Kidney epithelial cell (primary cell): ENCODE measurements around the gene FLT4. TPM values are rescaled to one million over a fixed set of nuclear protein-coding genes. Genes with fewer than 3 reads are reported as not detected.

Experiments
- DNase-seq: peaks from one replicate; pipeline ENCODE4 v3.0.0-alpha.2; 2010; ENCODE audit warnings: low read depth
- H3K27me3 ChIP-seq: 2 replicates; pipeline ENCODE4 v1.6.0; 2011; ENCODE audit warnings: low read length; ENCODE audit not compliant: control insufficient read depth, insufficient read depth
- H3K36me3 ChIP-seq: 2 replicates; pipeline ENCODE4 v1.5.1; 2011; ENCODE audit warnings: low read length; ENCODE audit not compliant: control insufficient read depth, insufficient read depth
- H3K4me3 ChIP-seq: 2 replicates; pipeline ENCODE4 v1.5.1; 2011; ENCODE audit warnings: low read depth, mild to moderate bottlenecking, control low read depth, low read length
- CTCF ChIP-seq: IDR thresholded peaks from 2 replicates; pipeline ENCODE4 v1.5.1; 2011; ENCODE audit warnings: mild to moderate bottlenecking, moderate library complexity, low read length, control low read depth, inconsistent platforms; ENCODE audit not compliant: insufficient read depth, poor library complexity, severe bottlenecking
- total RNA-seq: library from RNA; depleted of rRNA; stranded (reverse); fragments of >200 nt; gene quantifications from 2 replicates; pipeline ENCODE4 v1.2.3, GENCODE V29; 2015

The FLT4 gene
- total RNA-seq, 1 donor from 2014 or later = 1.1 TPM

GRCh38 chr5:180626661-180627385 lies 22.6 kb downstream of the FLT4 start:
- no peak overlapping the region for H3K4me3 ChIP-seq
- H3K27me3 ChIP-seq = no peaks in the 10 kb centered on the region
- H3K36me3 ChIP-seq = no peaks in the 10 kb centered on the region
- TF ChIP-seq CTCF = no peak
- DNase-seq = no peak

GRCh38 chr5:180625791-180626660 lies 23.4 kb downstream of the FLT4 start:
- DNase-seq = no peak
- no peak for TF ChIP-seq CTCF
- peaks cover 2% of the 10 kb centered on the region for H3K27me3 ChIP-seq
- H3K36me3 ChIP-seq = no peaks in the 10 kb centered on the region
- H3K4me3 ChIP-seq = no peak overlapping the region

GRCh38 chr5:180625125-180625790 lies 24.1 kb downstream of the FLT4 start:
- no peak for DNase-seq
- Histone ChIP-seq H3K4me3 (no peak overlapping the region), H3K36me3 (no peaks in the 10 kb centered on the region), H3K27me3 (peaks cover 7% of the 10 kb centered on the region)
- no peak for TF ChIP-seq CTCF

GRCh38 chr5:180624587-180624986 lies 24.8 kb downstream of the FLT4 start:
- no peak overlapping the region for H3K4me3 ChIP-seq
- no peaks in the 10 kb centered on the region for H3K36me3 ChIP-seq
- no peak for TF ChIP-seq CTCF
- no peak for DNase-seq
- peaks cover 12% of the 10 kb centered on the region for H3K27me3 ChIP-seq

GRCh38 chr5:180623844-180624243 lies 25.6 kb downstream of the FLT4 start:
- Histone ChIP-seq H3K4me3 (no peak overlapping the region), H3K36me3 (no peaks in the 10 kb centered on the region), H3K27me3 (peaks cover 18% of the 10 kb centered on the region)
- no peak for DNase-seq
- TF ChIP-seq CTCF = no peak
